Stimulated activated CD4-positive, alpha-beta T cell treated with anti-CD3 and anti-CD28 coated beads, Interleukin-2, amount 100 ng/mL, for 48 hours (primary cell): ENCODE results near the gene TLCD2.
"Not testable (repeated sequence)": the region's sequence is repeated elsewhere in the genome, so short reads cannot be mapped to it uniquely, and the experiment has no call there.

Experiments
- DNase-seq, 2 donors: peaks; one replicate each; pipeline ENCODE4 v3.0.0-alpha.2; 2020

TLCD2 gene

GRCh38 chr17:1735418-1735817, 25.2 kb upstream of the TLCD2 start:
- DNase-seq, result no peak

DNA sequence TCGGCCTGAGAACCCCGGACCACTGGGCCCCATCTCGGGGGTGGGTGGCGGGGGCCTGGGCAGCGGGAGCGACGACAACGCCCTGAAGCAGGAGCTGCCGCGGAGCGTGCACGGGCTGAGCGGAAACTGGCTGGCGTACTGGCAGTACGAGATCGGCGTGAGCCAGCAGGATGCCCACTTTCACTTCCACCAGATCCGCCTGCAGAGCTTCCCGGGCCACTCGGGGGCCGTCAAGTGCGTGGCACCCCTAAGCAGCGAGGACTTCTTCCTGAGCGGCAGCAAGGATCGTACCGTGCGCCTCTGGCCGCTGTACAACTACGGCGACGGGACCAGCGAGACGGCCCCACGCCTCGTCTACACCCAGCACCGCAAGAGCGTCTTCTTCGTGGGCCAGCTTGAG, 23.6 kb upstream of the TLCD2 start:
- DNase-seq, result no peak

- DNase-seq, result no peak
Measured at GRCh38 chr17:1732833-1733321, 22.7 kb upstream of the TLCD2 start.

GRCh38 chr17:1732241-1732832, 22.2 kb upstream of the TLCD2 start:
- no peak for DNase-seq

DNA sequence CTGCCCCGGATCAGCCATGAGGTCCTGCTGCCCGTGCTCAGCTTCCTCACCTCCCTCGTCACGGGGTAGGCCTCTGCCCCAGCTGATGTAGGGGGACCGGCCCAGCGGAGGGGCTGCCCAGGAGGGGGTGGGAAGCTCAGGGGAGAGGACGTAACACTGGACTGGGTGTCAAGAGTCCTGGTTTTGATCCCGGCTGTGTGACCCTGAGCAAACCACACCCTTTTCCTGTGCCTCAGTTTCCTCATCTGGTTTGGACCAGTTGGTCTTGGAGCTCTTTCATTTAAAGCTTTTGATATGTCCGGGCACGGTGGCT, 21.0 kb upstream of the TLCD2 start:
- no peak for DNase-seq

DNA sequence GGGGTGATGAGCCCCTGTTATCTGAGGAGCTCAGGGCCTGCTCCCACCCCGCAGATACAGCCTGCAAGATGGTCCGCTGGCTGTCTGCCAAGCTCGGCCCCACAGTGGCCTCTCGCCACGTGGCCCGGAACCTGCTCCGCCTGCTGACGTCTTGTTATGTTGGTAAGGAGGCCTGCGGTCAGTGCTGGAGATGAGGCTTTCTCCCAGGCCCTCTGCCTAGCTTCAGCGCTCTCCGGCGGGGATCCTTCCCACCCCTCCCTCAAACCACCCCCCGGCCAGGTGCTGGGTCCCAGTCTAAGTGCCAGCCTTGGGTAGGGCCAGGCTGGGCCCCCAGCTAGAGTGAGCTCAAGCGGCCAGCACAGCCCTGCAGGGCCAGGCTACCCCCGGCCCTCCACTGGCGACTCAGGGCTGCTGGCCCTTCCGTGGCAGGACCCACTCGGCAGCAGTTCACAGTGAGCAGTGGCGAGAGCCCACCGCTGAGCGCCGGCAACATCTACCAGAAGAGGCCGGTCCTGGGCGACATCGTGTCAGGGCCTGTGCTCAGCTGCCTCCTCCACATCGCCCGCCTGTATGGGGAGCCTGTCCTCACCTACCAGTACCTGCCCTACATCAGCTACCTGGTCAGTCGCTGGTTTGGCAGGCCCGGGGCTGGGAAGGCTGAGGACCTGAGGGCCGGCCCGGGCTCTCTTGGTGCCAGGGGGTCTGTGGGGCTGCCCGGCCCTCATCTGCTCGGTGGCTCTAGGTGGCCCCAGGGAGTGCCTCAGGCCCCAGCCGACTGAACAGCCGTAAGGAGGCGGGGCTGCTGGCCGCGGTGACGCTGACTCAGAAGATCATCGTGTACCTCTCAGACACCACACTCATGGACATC, 20.4 kb upstream of the TLCD2 start:
- DNase-seq, result no peak

DNA sequence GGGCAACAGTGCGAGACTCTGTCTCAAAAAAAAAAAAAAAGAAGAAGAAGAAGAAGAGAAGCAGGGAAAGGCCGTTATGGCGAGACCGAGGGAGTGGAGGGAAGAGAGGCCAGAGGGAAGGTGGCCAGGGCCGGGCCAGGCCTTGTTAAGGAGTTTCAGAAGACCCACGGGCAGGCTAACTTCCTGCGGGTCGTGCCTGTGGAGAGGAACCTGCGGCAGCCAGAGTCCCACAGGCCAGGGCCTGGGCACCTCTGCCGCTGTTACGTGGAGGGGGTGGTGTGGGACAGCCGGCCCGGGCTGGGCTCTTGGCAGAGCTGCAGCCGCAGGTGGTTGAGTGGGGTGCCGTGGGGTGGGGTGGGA, 19.8 kb upstream of the TLCD2 start:
- DNase-seq, result no peak

GRCh38 chr17:1727876-1728630, 17.9 kb upstream of the TLCD2 start:
- no peak for DNase-seq

GRCh38 chr17:1727258-1727789, 17.1 kb upstream of the TLCD2 start:
- no peak for DNase-seq

GRCh38 chr17:1726626-1727257, 16.6 kb upstream of the TLCD2 start:
- DNase-seq, result no peak

DNA sequence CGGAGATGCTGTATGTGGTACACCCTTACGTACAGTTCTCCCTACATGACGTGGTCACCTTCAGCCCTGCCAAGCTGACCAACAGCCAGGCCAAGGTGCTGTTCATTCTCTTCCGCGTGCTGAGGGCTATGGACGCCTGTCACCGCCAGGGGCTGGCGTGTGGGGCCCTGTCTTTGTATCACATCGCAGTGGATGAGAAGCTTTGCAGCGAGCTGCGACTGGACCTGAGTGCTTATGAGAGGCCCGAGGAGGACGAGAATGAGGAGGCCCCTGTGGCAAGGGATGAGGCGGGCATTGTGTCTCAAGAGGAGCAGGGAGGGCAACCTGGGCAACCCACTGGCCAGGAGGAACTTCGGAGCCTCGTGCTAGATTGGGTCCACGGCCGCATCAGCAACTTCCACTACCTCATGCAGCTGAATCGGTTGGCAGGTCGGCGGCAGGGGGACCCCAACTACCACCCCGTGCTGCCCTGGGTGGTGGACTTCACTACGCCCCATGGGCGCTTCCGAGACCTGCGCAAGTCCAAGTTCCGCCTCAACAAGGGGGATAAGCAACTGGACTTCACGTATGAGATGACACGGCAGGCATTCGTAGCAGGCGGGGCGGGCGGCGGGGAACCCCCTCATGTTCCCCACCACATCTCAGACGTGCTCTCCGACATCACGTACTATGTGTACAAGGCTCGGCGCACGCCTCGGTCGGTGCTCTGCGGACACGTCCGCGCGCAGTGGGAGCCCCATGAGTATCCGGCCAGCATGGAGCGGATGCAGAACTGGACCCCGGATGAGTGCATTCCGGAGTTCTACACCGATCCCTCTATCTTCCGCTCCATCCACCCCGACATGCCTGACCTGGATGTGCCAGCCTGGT, 15.7 kb upstream of the TLCD2 start:
- DNase-seq, result no peak

DNA sequence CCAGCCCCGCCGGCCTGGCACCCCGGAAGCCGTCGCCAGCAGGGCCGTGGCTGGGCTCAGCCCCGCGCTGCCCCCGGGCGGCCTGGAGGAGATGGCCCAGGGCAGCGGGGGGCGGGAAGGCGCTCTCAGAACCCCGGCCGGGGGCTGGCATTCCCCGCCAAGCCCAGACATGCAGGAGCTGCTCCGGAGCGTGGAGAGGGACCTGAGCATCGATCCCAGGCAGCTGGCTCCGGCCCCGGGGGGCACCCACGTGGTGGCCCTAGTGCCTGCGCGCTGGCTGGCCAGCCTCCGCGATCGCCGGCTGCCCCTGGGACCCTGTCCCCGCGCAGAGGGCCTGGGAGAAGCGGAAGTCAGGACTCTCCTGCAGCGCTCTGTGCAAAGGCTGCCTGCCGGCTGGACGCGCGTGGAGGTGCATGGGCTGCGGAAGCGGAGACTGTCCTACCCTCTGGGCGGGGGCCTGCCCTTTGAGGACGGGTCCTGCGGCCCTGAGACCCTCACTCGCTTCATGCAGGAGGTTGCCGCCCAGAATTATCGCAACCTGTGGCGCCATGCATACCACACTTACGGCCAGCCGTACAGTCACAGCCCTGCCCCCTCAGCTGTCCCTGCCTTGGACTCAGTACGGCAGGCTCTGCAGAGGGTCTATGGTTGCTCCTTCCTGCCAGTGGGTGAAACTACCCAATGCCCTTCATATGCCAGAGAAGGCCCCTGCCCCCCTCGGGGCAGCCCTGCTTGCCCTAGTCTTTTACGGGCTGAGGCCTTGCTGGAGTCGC, 14.9 kb upstream of the TLCD2 start:
- no peak for DNase-seq

DNA sequence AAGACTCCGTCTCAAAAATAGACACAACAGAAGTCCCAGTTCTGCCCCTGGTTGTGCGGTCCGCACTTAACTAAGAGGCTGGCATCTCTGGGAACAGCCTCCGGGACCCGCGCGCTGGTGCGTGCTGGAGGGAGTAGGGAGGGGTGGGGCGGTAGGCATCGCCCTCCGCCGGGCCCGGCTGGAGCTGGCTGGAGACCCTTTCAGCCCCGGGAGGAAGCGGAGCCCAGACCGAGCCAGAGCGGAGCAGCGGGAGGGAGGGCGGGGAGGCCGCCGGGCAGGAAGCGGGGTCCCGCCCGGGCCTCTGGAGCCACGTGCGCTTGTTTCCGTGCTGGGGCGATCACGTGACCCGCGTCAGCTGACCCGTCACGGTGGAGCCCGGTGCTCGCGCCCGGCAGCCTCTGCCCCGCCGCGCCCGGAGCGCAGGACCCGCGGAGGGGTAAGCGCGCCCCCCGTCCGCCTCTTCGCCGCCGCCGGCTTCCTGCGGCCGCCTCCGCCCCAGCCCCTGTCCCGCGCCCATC, 14.2 kb upstream of the TLCD2 start, which contains the start of gene WDR81:
WDR81 (plus strand) TSS at position 354 of the 518 bp plus-strand sequence. CDS start 256 bp downstream, outside the sequence.
- DNase-seq, result peak; percentile 81 to 84

- not testable (repeated sequence) for DNase-seq
Measured at GRCh38 chr17:1722022-1722421, 11.8 kb upstream of the TLCD2 start.

- DNase-seq, result peak; percentile 66 to 68
Measured at GRCh38 chr17:1720856-1721386, 10.7 kb upstream of the TLCD2 start.

DNA sequence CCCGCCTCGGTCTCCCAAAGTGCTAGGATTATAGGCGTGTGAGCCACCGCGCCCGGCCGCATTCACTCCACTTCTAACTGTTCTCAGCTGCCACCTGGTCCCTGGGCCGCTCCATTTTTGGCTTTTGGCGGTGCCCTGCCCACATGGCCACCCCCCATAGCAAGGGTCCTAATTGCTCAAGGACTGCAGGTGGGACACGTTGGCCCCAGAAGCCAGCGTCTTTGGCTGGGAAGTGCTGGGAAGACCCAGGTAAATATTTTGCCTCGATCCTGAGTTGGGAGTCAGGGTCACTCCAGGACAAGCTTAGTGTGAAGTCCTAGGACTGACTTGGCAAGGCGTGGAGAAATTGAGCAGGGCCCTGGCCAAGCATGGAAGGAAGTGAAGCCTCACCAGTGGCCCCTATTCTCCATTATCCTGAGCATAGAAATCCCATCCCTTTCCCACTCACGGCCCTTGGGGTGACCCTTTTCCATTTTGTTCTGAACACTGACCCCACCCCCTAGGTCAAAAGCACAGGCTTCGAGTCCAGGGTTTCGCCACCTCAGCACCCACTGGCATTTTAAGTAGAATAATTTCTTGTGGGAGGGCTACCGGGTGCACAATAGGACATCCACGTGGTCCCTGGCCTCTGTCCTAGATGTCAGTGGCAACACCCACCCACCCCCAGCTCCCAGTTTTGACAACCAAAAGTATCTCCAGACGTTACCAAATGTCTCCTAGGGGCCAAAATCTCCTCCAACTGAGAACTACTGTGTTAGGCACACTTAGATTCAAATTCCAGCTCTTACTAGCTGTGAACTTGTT, 8.4 kb upstream of the TLCD2 start:
- DNase-seq, result no peak

GRCh38 chr17:1716912-1717695, 6.9 kb upstream of the TLCD2 start:
- peak; percentile 75 to 83 for DNase-seq

DNA sequence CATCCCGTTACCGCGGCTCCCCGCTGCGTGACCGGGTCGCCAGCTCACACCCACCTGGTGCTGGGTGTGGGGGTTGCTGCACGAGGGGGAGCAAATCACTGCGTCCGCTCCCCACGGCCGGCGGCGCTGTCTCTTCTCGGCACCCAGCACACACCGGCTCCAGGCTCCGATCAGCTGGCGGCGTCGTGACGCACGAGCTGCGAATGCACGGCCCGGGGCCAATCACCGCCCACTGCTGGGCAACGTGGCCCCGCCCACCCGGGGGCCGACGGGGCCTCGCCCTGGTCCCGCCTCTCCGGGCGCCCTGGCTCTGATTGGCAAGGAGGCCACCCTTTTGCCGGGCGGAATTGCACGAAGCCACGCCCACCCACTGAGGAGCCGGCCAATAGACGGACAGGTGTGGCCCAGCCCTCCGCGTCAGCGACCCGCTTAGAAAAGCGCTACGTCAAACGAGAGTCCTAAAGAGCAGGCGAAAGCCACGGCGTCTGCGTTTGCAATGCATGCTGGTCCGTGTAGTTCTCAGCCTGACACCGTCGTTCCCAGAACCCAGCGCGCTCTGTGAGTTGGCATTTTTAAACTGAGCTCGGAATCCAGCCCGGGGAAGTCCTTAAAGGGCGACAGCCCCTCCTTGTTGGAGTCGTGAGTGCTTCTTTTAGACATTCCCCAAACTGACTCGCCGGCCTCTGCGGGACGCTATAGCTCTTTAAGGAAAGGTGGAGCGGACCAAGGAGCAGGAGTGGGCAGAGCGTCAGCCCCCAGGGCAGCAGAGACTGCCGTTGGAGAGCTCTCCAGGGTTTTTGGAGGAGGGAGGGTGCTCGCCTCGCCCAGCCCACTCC, 6.1 kb upstream of the TLCD2 start:
- peak; percentile 99 for DNase-seq
